Gastrocnemius medialis (tissue), 4 donors: ENCODE measurements around the gene SZRD1.

Experiments used
- POLR2A ChIP-seq, 2 donors: fragments of 450-650 bp; IDR thresholded peaks; one replicate each; pipeline ENCODE4 v1.6.1; 2017; ENCODE audit warnings: antibody characterized with exemption in 2 of 2, mild to moderate bottlenecking in 2 of 2, moderate library complexity in 2 of 2
- TF ChIP-seq, protein P1 (sequence below), 5 experiments: fragments of 450-650 bp in 3 of 5; fragments of 200-600 bp in 2 of 5; sonication (generic) in 2 of 5; IDR thresholded peaks in 4 of 5; conservative IDR thresholded peaks in 1 of 5; 1 replicate in 4 of 5; 2 replicates in 1 of 5; pipeline ENCODE4 v1.5.1; 2016 to 2019; ENCODE audit warnings: antibody characterized with exemption in 5 of 5, mild to moderate bottlenecking in 3 of 5, moderate library complexity in 3 of 5

DNA sequence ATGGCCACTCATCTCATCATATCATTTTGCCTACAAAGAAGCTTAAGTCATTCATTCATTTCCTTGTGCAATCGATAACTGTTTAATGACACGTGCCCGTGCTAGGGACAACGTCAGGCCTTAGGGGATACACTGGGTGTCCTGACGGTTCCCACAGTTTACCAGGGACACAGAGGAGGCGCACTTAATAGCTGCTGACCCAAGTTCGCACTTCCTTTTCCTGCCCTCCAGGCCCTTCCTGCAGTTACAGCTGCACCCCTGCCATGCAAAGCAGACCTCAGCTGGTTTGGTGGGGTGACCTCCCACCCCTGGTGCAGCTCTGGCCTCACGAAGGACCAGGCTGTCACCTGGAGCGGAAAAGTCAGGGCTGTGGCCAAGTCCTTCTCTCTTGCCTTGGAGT is 66.0 kb downstream of the SZRD1 start:
- TF ChIP-seq, protein P1, sequence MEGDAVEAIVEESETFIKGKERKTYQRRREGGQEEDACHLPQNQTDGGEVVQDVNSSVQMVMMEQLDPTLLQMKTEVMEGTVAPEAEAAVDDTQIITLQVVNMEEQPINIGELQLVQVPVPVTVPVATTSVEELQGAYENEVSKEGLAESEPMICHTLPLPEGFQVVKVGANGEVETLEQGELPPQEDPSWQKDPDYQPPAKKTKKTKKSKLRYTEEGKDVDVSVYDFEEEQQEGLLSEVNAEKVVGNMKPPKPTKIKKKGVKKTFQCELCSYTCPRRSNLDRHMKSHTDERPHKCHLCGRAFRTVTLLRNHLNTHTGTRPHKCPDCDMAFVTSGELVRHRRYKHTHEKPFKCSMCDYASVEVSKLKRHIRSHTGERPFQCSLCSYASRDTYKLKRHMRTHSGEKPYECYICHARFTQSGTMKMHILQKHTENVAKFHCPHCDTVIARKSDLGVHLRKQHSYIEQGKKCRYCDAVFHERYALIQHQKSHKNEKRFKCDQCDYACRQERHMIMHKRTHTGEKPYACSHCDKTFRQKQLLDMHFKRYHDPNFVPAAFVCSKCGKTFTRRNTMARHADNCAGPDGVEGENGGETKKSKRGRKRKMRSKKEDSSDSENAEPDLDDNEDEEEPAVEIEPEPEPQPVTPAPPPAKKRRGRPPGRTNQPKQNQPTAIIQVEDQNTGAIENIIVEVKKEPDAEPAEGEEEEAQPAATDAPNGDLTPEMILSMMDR (IDR thresholded peaks at IDR 0.05 in 4 of 5, conservative IDR thresholded peaks at IDR 0.05 in 1 of 5), result no peak
- TF ChIP-seq POLR2A (IDR thresholded peaks at IDR 0.05), result no peak
